OCI-M2 (cell line): ENCODE data around the gene SYT9.

Source experiments
- DNase-seq: peaks from one replicate; lab custom pipeline; 2025; ENCODE audit not compliant: unreplicated experiment; lab: John Stamatoyannopoulos, UW

Gene SYT9

GRCh38 chr11:7251836-7252682 lies at the start of gene SYT9:
SYT9 (plus strand) TSS chr11:7251904; CDS start chr11:7252187, 283 bp downstream.
- no peak for DNase-seq

- DNase-seq = no peak
Measured at GRCh38 chr11:7202412-7202811, 49.3 kb upstream of the SYT9 start.

- DNase-seq = no peak
Measured at GRCh38 chr11:7204778-7205177, 46.9 kb upstream of the SYT9 start.

GRCh38 chr11:7208391-7208790 lies 43.3 kb upstream of the SYT9 start:
- DNase-seq = no peak

GRCh38 chr11:7219491-7219890 lies 32.2 kb upstream of the SYT9 start:
- DNase-seq = no peak

GRCh38 chr11:7220636-7221035 lies 31.1 kb upstream of the SYT9 start:
- DNase-seq = no peak

GRCh38 chr11:7222619-7223018 lies 29.1 kb upstream of the SYT9 start:
- no peak for DNase-seq

GRCh38 chr11:7239877-7240276 lies 11.8 kb upstream of the SYT9 start:
- DNase-seq = no peak

GRCh38 chr11:7245341-7245740 lies 6.4 kb upstream of the SYT9 start:
- DNase-seq = no peak

- DNase-seq = no peak
Measured at GRCh38 chr11:7246179-7246578, 5.5 kb upstream of the SYT9 start.

- DNase-seq = no peak
Measured at GRCh38 chr11:7250166-7250565, 1.5 kb upstream of the SYT9 start.

- no peak for DNase-seq
Measured at GRCh38 chr11:7251487-7251835, 243 bp upstream of the SYT9 start.

- DNase-seq = no peak
Measured at GRCh38 chr11:7252683-7253213, 1.0 kb downstream of the SYT9 start.

- DNase-seq = no peak
Measured at GRCh38 chr11:7253800-7254199, 2.1 kb downstream of the SYT9 start.

GRCh38 chr11:7254731-7255291 lies 3.1 kb downstream of the SYT9 start:
- no peak for DNase-seq

GRCh38 chr11:7256943-7257342 lies 5.2 kb downstream of the SYT9 start:
- DNase-seq = no peak

- DNase-seq = no peak
Measured at GRCh38 chr11:7257724-7258123, 6.0 kb downstream of the SYT9 start.

- no peak for DNase-seq
Measured at GRCh38 chr11:7261578-7261977, 9.9 kb downstream of the SYT9 start.

- DNase-seq = no peak
Measured at GRCh38 chr11:7262672-7263071, 11.0 kb downstream of the SYT9 start.

- no peak for DNase-seq
Measured at GRCh38 chr11:7263842-7264241, 12.1 kb downstream of the SYT9 start.

GRCh38 chr11:7268758-7269157 lies 17.1 kb downstream of the SYT9 start:
- no peak for DNase-seq

GRCh38 chr11:7270233-7270865 lies 18.6 kb downstream of the SYT9 start:
- no peak for DNase-seq
